DOHH2 (cell line): ENCODE results near the gene ARHGEF4.

Source experiments
- H3F3A ChIP-seq: fragments of 200-600 bp; sonication (generic), shearing (Covaris generic); 2 replicates; pipeline ENCODE4 v1.6.0; 2016; ENCODE audit warnings: antibody characterized with exemption, mild to moderate bottlenecking; ENCODE audit not compliant: control insufficient read depth, insufficient read depth
- H3K27ac ChIP-seq: fragments of 200-600 bp; sonication (generic); 2 replicates; pipeline ENCODE4 v1.5.1; 2014; ENCODE audit warnings: low read depth, mild to moderate bottlenecking, low read length, moderate library complexity
- H3K27me3 ChIP-seq: fragments of 200-600 bp; sonication (generic); 2 replicates; pipeline ENCODE4 v1.6.1; 2014; ENCODE audit warnings: mild to moderate bottlenecking, low read length, mixed read lengths; ENCODE audit not compliant: control insufficient read depth
- H3K36me3 ChIP-seq: fragments of 200-600 bp; sonication (generic); 2 replicates; pipeline ENCODE4 v1.6.1; 2014; ENCODE audit warnings: mild to moderate bottlenecking, low read length, moderate library complexity, mixed read lengths; ENCODE audit not compliant: control insufficient read depth
- H3K4me1 ChIP-seq: fragments of 200-600 bp; sonication (generic); 2 replicates; pipeline ENCODE4 v1.6.1; 2014; ENCODE audit warnings: mild to moderate bottlenecking, low read length, mixed read lengths; ENCODE audit not compliant: control insufficient read depth
- H3K4me2 ChIP-seq: fragments of 200-600 bp; sonication (generic); 2 replicates; pipeline ENCODE4 v1.6.0; 2014; ENCODE audit warnings: mild to moderate bottlenecking, low read length, moderate library complexity
- H3K4me3 ChIP-seq: fragments of 200-600 bp; sonication (generic); 2 replicates; pipeline ENCODE4 v1.5.1; 2014; ENCODE audit warnings: mild to moderate bottlenecking, low read length, mixed read lengths
- H3K79me2 ChIP-seq: fragments of 200-600 bp; sonication (generic); 2 replicates; pipeline ENCODE4 v1.6.1; 2014; ENCODE audit warnings: mild to moderate bottlenecking, low read length, mixed read lengths; ENCODE audit not compliant: control insufficient read depth
- H3K9me2 ChIP-seq: fragments of 200-600 bp; sonication (generic); replicated peaks from 2 replicates; pipeline ENCODE4 v1.6.1; 2014; ENCODE audit warnings: mild to moderate bottlenecking, low read length, mixed read lengths; ENCODE audit not compliant: control insufficient read depth
- H3K9me3 ChIP-seq: fragments of 200-600 bp; sonication (generic); 2 replicates; pipeline ENCODE4 v1.6.1; 2014; ENCODE audit warnings: antibody characterized with exemption, low read length, mixed read lengths; ENCODE audit not compliant: control insufficient read depth, insufficient read depth
- H4K20me1 ChIP-seq: fragments of 200-600 bp; sonication (generic); 2 replicates; pipeline ENCODE4 v1.6.0; 2014; ENCODE audit warnings: low read depth, mild to moderate bottlenecking, antibody characterized with exemption, low read length, moderate library complexity; ENCODE audit not compliant: control insufficient read depth, insufficient read depth
- CTCF ChIP-seq: fragments of 200-600 bp; sonication (generic); IDR thresholded peaks from one replicate; pipeline ENCODE4 v1.5.1; 2014; ENCODE audit warnings: antibody characterized with exemption, mild to moderate bottlenecking, low read depth, low read length; ENCODE audit not compliant: poor library complexity, severe bottlenecking
- EZH2phosphoT487 ChIP-seq: fragments of 200-600 bp; sonication (generic); IDR thresholded peaks from 2 replicates; pipeline ENCODE4 v1.6.1; 2017; ENCODE audit warnings: borderline replicate concordance, mild to moderate bottlenecking, antibody characterized with exemption, low read length, moderate library complexity, mixed read lengths

The ARHGEF4 gene

GRCh38 chr2:131014141-131014540 lies 177.4 kb downstream of the ARHGEF4 start:
- H3K4me3 ChIP-seq: no peak overlapping the region
- no peaks in the 10 kb centered on the region for H3K9me3 ChIP-seq
- no peaks in the 10 kb centered on the region for H3K79me2 ChIP-seq
- no peaks in the 10 kb centered on the region for H4K20me1 ChIP-seq
- no peak for TF ChIP-seq EZH2phosphoT487
- no peak for TF ChIP-seq CTCF
- H3K27ac ChIP-seq: no peak overlapping the region
- H3K4me1 ChIP-seq: no peaks in the 10 kb centered on the region
- H3K27me3 ChIP-seq: peaks cover 27% of the 10 kb centered on the region
- H3F3A ChIP-seq: no peaks in the 10 kb centered on the region
- H3K9me2 ChIP-seq: no peaks in the 10 kb centered on the region
- H3K4me2 ChIP-seq: no peak overlapping the region
- no peaks in the 10 kb centered on the region for H3K36me3 ChIP-seq

GRCh38 chr2:131015764-131016163 lies 179.1 kb downstream of the ARHGEF4 start:
- no peaks in the 10 kb centered on the region for H3K9me3 ChIP-seq
- H3K9me2 ChIP-seq: no peaks in the 10 kb centered on the region
- no peaks in the 10 kb centered on the region for H3F3A ChIP-seq
- H3K27ac ChIP-seq: no peak overlapping the region
- H3K36me3 ChIP-seq: no peaks in the 10 kb centered on the region
- TF ChIP-seq CTCF: no peak
- TF ChIP-seq EZH2phosphoT487: no peak
- no peaks in the 10 kb centered on the region for H4K20me1 ChIP-seq
- H3K4me3 ChIP-seq: no peak overlapping the region
- H3K27me3 ChIP-seq: peaks cover 18% of the 10 kb centered on the region
- no peaks in the 10 kb centered on the region for H3K79me2 ChIP-seq
- no peak overlapping the region for H3K4me2 ChIP-seq
- no peaks in the 10 kb centered on the region for H3K4me1 ChIP-seq

GRCh38 chr2:131016826-131017741 lies 180.4 kb downstream of the ARHGEF4 start:
- Histone ChIP-seq H3K36me3 (no peaks in the 10 kb centered on the region), H3K79me2 (no peaks in the 10 kb centered on the region), H3F3A (no peaks in the 10 kb centered on the region), H3K4me2 (no peak overlapping the region), H3K27me3 (peaks cover 10% of the 10 kb centered on the region; the same call in 1 of the 2 replicates), H3K9me3 (no peaks in the 10 kb centered on the region; the same call in 1 of the 2 replicates), H3K9me2 (no peaks in the 10 kb centered on the region), H4K20me1 (no peaks in the 10 kb centered on the region), H3K4me1 (no peaks in the 10 kb centered on the region), H3K4me3 (no peak overlapping the region), H3K27ac (no peak overlapping the region)
- TF ChIP-seq EZH2phosphoT487: no peak
- TF ChIP-seq CTCF: no peak
